GM18907 (cell line): ENCODE data around the gene ALK.

Experiments used
- ATAC-seq: cut with Tn5 transposase; IDR thresholded peaks from one replicate; pipeline ENCODE4 v1.9.1; 2021; ENCODE audit warnings: mild to moderate bottlenecking, moderate library complexity; ENCODE audit not compliant: unreplicated experiment

The ALK gene

GRCh38 chr2:29723255-29724001 lies 198.0 kb downstream of the ALK start:
- peak; percentile 91 for ATAC-seq

- no peak for ATAC-seq
Measured at GRCh38 chr2:29719639-29720038, 201.7 kb downstream of the ALK start.

- no peak for ATAC-seq
Measured at GRCh38 chr2:29718076-29718686, 203.2 kb downstream of the ALK start.

GRCh38 chr2:29715655-29716054 lies 205.7 kb downstream of the ALK start:
- no peak for ATAC-seq

GRCh38 chr2:29714333-29714732 lies 207.1 kb downstream of the ALK start:
- ATAC-seq, result no peak

- no peak for ATAC-seq
Measured at GRCh38 chr2:29706171-29706720, 215.1 kb downstream of the ALK start.

- ATAC-seq, result no peak
Measured at GRCh38 chr2:29705616-29706015, 215.8 kb downstream of the ALK start.

- no peak for ATAC-seq
Measured at GRCh38 chr2:29703336-29703735, 218.1 kb downstream of the ALK start.

- ATAC-seq, result no peak
Measured at GRCh38 chr2:29702276-29702675, 219.1 kb downstream of the ALK start.

- no peak for ATAC-seq
Measured at GRCh38 chr2:29700560-29700959, 220.8 kb downstream of the ALK start.

- no peak for ATAC-seq
Measured at GRCh38 chr2:29699045-29699444, 222.3 kb downstream of the ALK start.

GRCh38 chr2:29698216-29698615 lies 223.2 kb downstream of the ALK start:
- no peak for ATAC-seq

- no peak for ATAC-seq
Measured at GRCh38 chr2:29697715-29698114, 223.7 kb downstream of the ALK start.

GRCh38 chr2:29697181-29697580 lies 224.2 kb downstream of the ALK start:
- ATAC-seq, result no peak

GRCh38 chr2:29694741-29695140 lies 226.6 kb downstream of the ALK start:
- no peak for ATAC-seq

- no peak for ATAC-seq
Measured at GRCh38 chr2:29691391-29691950, 229.9 kb downstream of the ALK start.

- ATAC-seq, result no peak
Measured at GRCh38 chr2:29689666-29690065, 231.7 kb downstream of the ALK start.

GRCh38 chr2:29688429-29688828 lies 233.0 kb downstream of the ALK start:
- no peak for ATAC-seq

GRCh38 chr2:29687121-29687520 lies 234.3 kb downstream of the ALK start:
- no peak for ATAC-seq

- ATAC-seq, result no peak
Measured at GRCh38 chr2:29676886-29677453, 244.4 kb downstream of the ALK start.

- ATAC-seq, result no peak
Measured at GRCh38 chr2:29664578-29664977, 256.8 kb downstream of the ALK start.

- ATAC-seq, result no peak
Measured at GRCh38 chr2:29663268-29663667, 258.1 kb downstream of the ALK start.
